Measurements from ENCODE around the gene NPHP4. TPM values are rescaled to one million over a fixed set of nuclear protein-coding genes. Genes with fewer than 3 reads are reported as not detected.

The NPHP4 gene
- total RNA-seq, 1 donor, result 8.0 TPM

GRCh38 chr1:5989286-5989605 is 3.0 kb downstream of the NPHP4 start:
- Histone ChIP-seq H3K9me3 (ENCODE audit: low read depth, low read length) (no peaks in the 10 kb centered on the region), H3K27me3 (ENCODE audit: insufficient read depth, low read length) (no peaks in the 10 kb centered on the region), H4K20me1 (ENCODE audit: insufficient read depth, low read length) (peaks cover 7% of the 10 kb centered on the region), H3K27ac (ENCODE audit: low read depth, low read length) (no peak overlapping the region), H2AFZ (ENCODE audit: low read length) (no peak overlapping the region), H3K4me2 (ENCODE audit: insufficient read depth, low read length) (no peak overlapping the region), H3K36me3 (ENCODE audit: insufficient read depth, low read length) (no peaks in the 10 kb centered on the region), H3K4me3 (ENCODE audit: insufficient read depth, low read length) (no peak overlapping the region), H3K79me2 (ENCODE audit: insufficient read depth, low read length) (peaks cover 22% of the 10 kb centered on the region), H3K4me1 (ENCODE audit: insufficient read depth, low read length) (peaks cover 15% of the 10 kb centered on the region)
- peak; percentile 27 for DNase-seq (ENCODE audit: insufficient read length, low spot score, missing footprints)
- TF ChIP-seq CTCF (IDR thresholded peaks at IDR 0.05; ENCODE audit: extremely low read depth, low read depth, low read length), result no peak

GRCh38 chr1:5988596-5989285 is 3.5 kb downstream of the NPHP4 start:
- no peak overlapping the region for H2AFZ ChIP-seq (ENCODE audit: low read length)
- no peak for TF ChIP-seq CTCF (IDR thresholded peaks at IDR 0.05; ENCODE audit: extremely low read depth, low read depth, low read length)
- no peaks in the 10 kb centered on the region for H3K9me3 ChIP-seq (ENCODE audit: low read depth, low read length)
- H3K4me1 ChIP-seq (ENCODE audit: insufficient read depth, low read length), result peaks cover 15% of the 10 kb centered on the region
- peak; percentile 78 for DNase-seq (ENCODE audit: insufficient read length, low spot score, missing footprints)
- H3K4me3 ChIP-seq (ENCODE audit: insufficient read depth, low read length), result no peak overlapping the region
- no peaks in the 10 kb centered on the region for H3K36me3 ChIP-seq (ENCODE audit: insufficient read depth, low read length)
- H3K4me2 ChIP-seq (ENCODE audit: insufficient read depth, low read length), result no peak overlapping the region
- H3K79me2 ChIP-seq (ENCODE audit: insufficient read depth, low read length), result peaks cover 22% of the 10 kb centered on the region
- H4K20me1 ChIP-seq (ENCODE audit: insufficient read depth, low read length), result peaks cover 7% of the 10 kb centered on the region
- no peak overlapping the region for H3K27ac ChIP-seq (ENCODE audit: low read depth, low read length)
- H3K27me3 ChIP-seq (ENCODE audit: insufficient read depth, low read length), result no peaks in the 10 kb centered on the region

GRCh38 chr1:5986018-5986417 is 6.2 kb downstream of the NPHP4 start:
- Histone ChIP-seq H3K4me3 (ENCODE audit: insufficient read depth, low read length) (no peak overlapping the region), H4K20me1 (ENCODE audit: insufficient read depth, low read length) (peaks cover 7% of the 10 kb centered on the region), H3K27ac (ENCODE audit: low read depth, low read length) (no peak overlapping the region), H3K9me3 (ENCODE audit: low read depth, low read length) (no peaks in the 10 kb centered on the region), H3K4me1 (ENCODE audit: insufficient read depth, low read length) (peaks cover 13% of the 10 kb centered on the region), H3K36me3 (ENCODE audit: insufficient read depth, low read length) (no peaks in the 10 kb centered on the region), H3K4me2 (ENCODE audit: insufficient read depth, low read length) (no peak overlapping the region), H3K79me2 (ENCODE audit: insufficient read depth, low read length) (peaks cover 18% of the 10 kb centered on the region), H2AFZ (ENCODE audit: low read length) (no peak overlapping the region), H3K27me3 (ENCODE audit: insufficient read depth, low read length) (no peaks in the 10 kb centered on the region)
- peak; percentile 29 for DNase-seq (ENCODE audit: insufficient read length, low spot score, missing footprints)
- TF ChIP-seq CTCF (IDR thresholded peaks at IDR 0.05; ENCODE audit: extremely low read depth, low read depth, low read length), result no peak

- no peaks in the 10 kb centered on the region for H3K9me3 ChIP-seq (ENCODE audit: low read depth, low read length)
Measured at GRCh38 chr1:5985250-5985649, 7.0 kb downstream of the NPHP4 start.

More at GRCh38 chr1:5985250-5985649, 7.0 kb downstream of the NPHP4 start:
- H3K27me3 ChIP-seq (ENCODE audit: insufficient read depth, low read length), result no peaks in the 10 kb centered on the region
- H3K36me3 ChIP-seq (ENCODE audit: insufficient read depth, low read length), result no peaks in the 10 kb centered on the region
- no peak for DNase-seq (ENCODE audit: insufficient read length, low spot score, missing footprints)
- H4K20me1 ChIP-seq (ENCODE audit: insufficient read depth, low read length), result peaks cover 7% of the 10 kb centered on the region
- H3K4me3 ChIP-seq (ENCODE audit: insufficient read depth, low read length), result no peak overlapping the region
- peaks cover 16% of the 10 kb centered on the region for H3K79me2 ChIP-seq (ENCODE audit: insufficient read depth, low read length)
- no peak overlapping the region for H2AFZ ChIP-seq (ENCODE audit: low read length)
- no peak overlapping the region for H3K27ac ChIP-seq (ENCODE audit: low read depth, low read length)
- TF ChIP-seq CTCF (IDR thresholded peaks at IDR 0.05; ENCODE audit: extremely low read depth, low read depth, low read length), result no peak
- H3K4me2 ChIP-seq (ENCODE audit: insufficient read depth, low read length), result no peak overlapping the region
- H3K4me1 ChIP-seq (ENCODE audit: insufficient read depth, low read length), result peaks cover 8% of the 10 kb centered on the region
